K562 (cell line): ENCODE measurements around the gene NPAS2. TPM values are rescaled to one million over a fixed set of nuclear protein-coding genes. Genes with fewer than 3 reads are reported as not detected.

Source experiments
- ATAC-seq: fragments of 200-7000 bp; cut with Tn5 transposase; 3 replicates; pipeline ENCODE4 v1.9.1; 2020; ENCODE audit warnings: moderate library complexity
- BruUV-seq: library from RNA; stranded (reverse); fragments of 400-500 nt; replicated peaks from 2 replicates; lab custom pipeline; 2021; lab: Mats Ljungman, UMichigan
- CTCF ChIA-PET: fragments of 300-600 bp; formaldehyde crosslinking; extraction: SDS; loops from one replicate; lab custom pipeline; 2021; ENCODE audit warnings: low intra/inter-chr PET ratio; lab: Yijun Ruan, JAX
- POLR2A ChIA-PET: fragments of 300-600, 350-650 bp; sonication (Branson Sonifier 250); formaldehyde crosslinking; extraction: SDS; loops from one replicate; lab custom pipeline; 2021; ENCODE audit warnings: antibody characterized with exemption, inconsistent platforms; lab: Yijun Ruan, JAX
- DNase-seq, 4 experiments: peaks; one replicate each; pipeline versions ENCODE4 v3.0.0 to v3.0.0-alpha.2; 2011 to 2018; ENCODE audit warnings: low spot score in 3 of 4, mixed read lengths in 3 of 4; ENCODE audit errors: extremely low read depth in 1 of 4
- FAIRE-seq: peaks from 2 replicates; lab custom pipeline; 2011; peaks lifted over from hg19 to GRCh38; lab: Jason Lieb, UNC
- H2AFZ ChIP-seq: 2 replicates; pipeline ENCODE4 v1.6.0; 2011; ENCODE audit warnings: low read depth, low read length, control low read depth, inconsistent platforms
- H3K27ac ChIP-seq: fragments of 200-600 bp; 3 replicates; pipeline ENCODE4 v1.8.0; 2011; ENCODE audit warnings: low read depth, mild to moderate bottlenecking, control low read depth, inconsistent platforms, low read length, moderate library complexity, mixed read lengths; ENCODE audit errors: extremely low read depth
- H3K27me3 ChIP-seq, 2 experiments: fragments of 300-600 bp in 1 of 2; 2 replicates in 1 of 2; 3 replicates in 1 of 2; pipeline versions ENCODE4 v1.6.0 to v1.8.0; 2011; ENCODE audit warnings: inconsistent platforms in 2 of 2, low read length in 2 of 2, mild to moderate bottlenecking in 1 of 2, mixed read lengths in 1 of 2, moderate library complexity in 1 of 2; ENCODE audit not compliant: control insufficient read depth in 2 of 2, insufficient read depth in 2 of 2
- H3K36me3 ChIP-seq: fragments of 300-600 bp; 3 replicates; pipeline ENCODE4 v1.8.0; 2011; ENCODE audit warnings: mild to moderate bottlenecking, low read length, inconsistent platforms; ENCODE audit not compliant: control insufficient read depth, insufficient read depth
- H3K4me1 ChIP-seq, 2 experiments: fragments of 200-600 bp in 1 of 2; replicated peaks in 1 of 2; 2 replicates in 1 of 2; 3 replicates in 1 of 2; pipeline versions ENCODE4 v1.5.1 to v1.8.0; 2011; ENCODE audit warnings: inconsistent platforms in 2 of 2, low read length in 2 of 2, mild to moderate bottlenecking in 1 of 2, mixed read lengths in 1 of 2, moderate library complexity in 1 of 2; ENCODE audit not compliant: control insufficient read depth in 2 of 2, insufficient read depth in 2 of 2
- H3K4me2 ChIP-seq: 2 replicates; pipeline ENCODE4 v1.6.1; 2011; ENCODE audit warnings: low read length, control low read depth, inconsistent platforms, mixed read lengths; ENCODE audit not compliant: insufficient read depth
- H3K4me3 ChIP-seq: fragments of 200-600 bp; sonication (generic), shearing (Covaris generic); 2 replicates; pipeline ENCODE4 v1.5.1; 2016; ENCODE audit warnings: control low read depth, inconsistent platforms
- H3K79me2 ChIP-seq: fragments of 200-600 bp; 3 replicates; pipeline ENCODE4 v1.8.0; 2011; ENCODE audit warnings: low read length, inconsistent platforms; ENCODE audit not compliant: control insufficient read depth, insufficient read depth
- H3K9ac ChIP-seq, 2 experiments: 2 replicates each; pipeline versions ENCODE4 v1.6.0 to v1.6.1; 2011; ENCODE audit warnings: low read depth in 2 of 2, low read length in 2 of 2, control low read depth in 1 of 2, inconsistent platforms in 1 of 2, mild to moderate bottlenecking in 1 of 2, mixed read lengths in 1 of 2; ENCODE audit not compliant: insufficient read depth in 1 of 2
- H3K9me1 ChIP-seq: one replicate; pipeline ENCODE4 v1.6.0; 2011; ENCODE audit warnings: inconsistent platforms, mild to moderate bottlenecking, low read length, moderate library complexity; ENCODE audit not compliant: control insufficient read depth, insufficient read depth
- H3K9me3 ChIP-seq: replicated peaks from 2 replicates; pipeline ENCODE4 v1.5.1; 2011; ENCODE audit warnings: low read depth, low read length, inconsistent platforms; ENCODE audit not compliant: control insufficient read depth, insufficient read depth
- H4K20me1 ChIP-seq: replicated peaks from 2 replicates; pipeline ENCODE4 v1.6.1; 2011; ENCODE audit warnings: low read length, inconsistent platforms, mixed read lengths; ENCODE audit not compliant: control insufficient read depth, insufficient read depth
- TCF3 ChIP-seq: sonication (generic); formaldehyde crosslinking; IDR thresholded peaks from 2 replicates; pipeline ENCODE4 v1.4.0; 2020; ENCODE audit warnings: mild to moderate bottlenecking, missing genetic modification reagents
- WGBS: fragments of 100-300 bp; shearing (Covaris generic); methylation state at CpG from one replicate; pipeline ENCODE4 v1.1.6; 2016; ENCODE audit warnings: low coverage, mixed read lengths; ENCODE audit not compliant: insufficient coverage; ENCODE audit errors: missing lambda C conversion rate; 5-methylcytosine and 5-hydroxymethylcytosine counted together
- in situ Hi-C: fragments of 300-500 bp; cut with MboI; formaldehyde crosslinking; loops from 4 replicates; pipeline ENCODE4 v1.15.0; 2018; ENCODE audit warnings: inconsistent platforms, mixed read lengths
- intact Hi-C: fragments of 100-400 bp; cut with micrococcal nuclease; formaldehyde crosslinking; loops from 2 replicates; pipeline ENCODE4 v1.14.2; 2022
- polyA plus RNA-seq, 8 experiments: library from polyadenylated mRNA; depleted of rRNA in 4 of 8; stranded (reverse) in 5 of 8; unstranded in 3 of 8; fragments of >200 nt; fragmentation: Nextera tagmentation in 2 of 8; fragmentation: Illumina TruSeq in 1 of 8; extraction: Ambion mirVana in 2 of 8; extraction: Trizol in 1 of 8; gene quantifications; 2 replicates each; pipeline versions ENCODE4 v1.2.1 to v1.2.3, GENCODE V29; 2011 to 2014; ENCODE audit warnings: inconsistent platforms in 1 of 8, missing spikeins in 1 of 8
- total RNA-seq, 7 experiments: library from RNA; depleted of rRNA in 6 of 7; stranded (reverse); fragments of >200 nt in 6 of 7; fragmentation: Illumina TruSeq in 2 of 7; extraction: Trizol in 2 of 7; gene quantifications; 2 replicates each; pipeline versions ENCODE4 v1.2.1 to v1.2.3, GENCODE V29; 2011 to 2021; ENCODE audit warnings: low replicate concordance in 1 of 7
- TF ChIP-seq, protein P1 (sequence below): fragments of 250-450 bp; sonication (Bioruptor Pico); IDR thresholded peaks from 2 replicates; pipeline ENCODE4 v1.5.0; 2021; ENCODE audit warnings: mild to moderate bottlenecking, borderline replicate concordance

The NPAS2 gene
- total and polyA plus RNA-seq, 9 of the 15 experiments (the other 6 are each of a cell fraction or from before 2014, with no cell fraction given): 0.06 to 0.29 (median 0.07) TPM; not detected in 5

DNA sequence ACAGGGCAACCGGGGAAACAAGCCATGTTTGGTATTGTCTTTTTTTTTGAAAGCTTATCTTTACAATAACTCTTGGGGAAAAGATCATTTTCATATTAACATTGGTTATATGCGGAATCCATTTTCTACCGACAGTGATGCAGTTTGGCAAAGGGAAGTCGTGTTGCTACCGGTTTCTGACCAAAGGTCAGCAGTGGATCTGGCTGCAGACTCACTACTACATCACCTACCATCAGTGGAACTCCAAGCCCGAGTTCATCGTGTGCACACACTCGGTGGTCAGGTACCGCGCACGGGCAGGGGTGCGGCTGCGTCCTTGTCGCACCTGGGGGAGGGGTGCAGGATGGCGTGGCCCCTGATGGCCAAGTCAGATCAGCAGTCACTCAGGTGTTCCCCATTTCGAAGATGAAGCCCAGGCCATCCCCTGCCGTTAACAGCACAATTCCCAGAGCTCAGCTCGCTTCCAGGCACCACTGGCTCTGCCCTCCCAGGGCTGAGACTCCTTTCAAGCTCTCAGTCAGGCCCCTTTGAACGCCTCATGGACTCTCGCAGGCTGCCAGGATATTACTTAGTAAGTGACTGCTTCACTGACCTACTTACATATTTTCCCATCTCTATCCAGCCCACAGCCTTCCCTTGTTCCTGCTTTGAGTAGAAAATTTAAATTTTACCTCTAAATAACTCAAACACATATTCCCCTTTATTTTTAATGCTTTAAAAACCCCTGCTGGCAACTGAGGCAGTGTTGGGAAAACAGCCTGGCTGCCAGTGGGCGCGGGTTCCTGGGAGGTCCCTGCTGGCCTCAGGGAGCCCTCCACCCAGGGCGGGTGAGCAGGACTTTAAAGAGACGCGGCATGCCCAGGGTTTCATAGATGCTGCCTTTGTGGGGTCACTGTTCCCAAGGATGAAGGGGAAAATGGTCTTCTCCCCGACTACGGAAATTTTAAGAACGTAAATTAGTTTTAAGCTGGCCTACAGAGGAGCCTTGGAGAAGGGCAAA, 148.5 kb downstream of the NPAS2 start:
- in situ Hi-C loops: no loop called here

More for the DNA sequence above, 148.5 kb downstream of the NPAS2 start:
- Histone ChIP-seq H3K27me3 (peaks cover 54 to 81% of the 10 kb centered on the region in 2 experiments; a peak in 4 of 5 replicates), H3K9me1 (no peaks in the 10 kb centered on the region), H3K9me3 (no peaks in the 10 kb centered on the region), H2AFZ (no peak overlapping the region), H3K4me2 (no peak overlapping the region), H3K27ac (no peak overlapping the region), H3K9ac (no peak overlapping the region), H3K79me2 (no peaks in the 10 kb centered on the region), H4K20me1 (0 out of 2 replicates have a peak, but pooled peaks cover 3% of the 10 kb centered on the region), H3K36me3 (no peaks in the 10 kb centered on the region), H3K4me3 (no peak overlapping the region), H3K4me1 (peaks cover 0 to 3% of the 10 kb centered on the region in 2 experiments; a peak in 1 of 5 replicates)
- DNase-seq (no peak), ATAC-seq (no peak), FAIRE-seq (no peak)
- no TSS peak for BruUV-seq
- WGBS: 2% methylated on average over 28 of the region's 28 CpGs
- intact Hi-C loops: no loop called here
- CTCF ChIA-PET: no interaction called here
- TF ChIP-seq, protein P1, sequence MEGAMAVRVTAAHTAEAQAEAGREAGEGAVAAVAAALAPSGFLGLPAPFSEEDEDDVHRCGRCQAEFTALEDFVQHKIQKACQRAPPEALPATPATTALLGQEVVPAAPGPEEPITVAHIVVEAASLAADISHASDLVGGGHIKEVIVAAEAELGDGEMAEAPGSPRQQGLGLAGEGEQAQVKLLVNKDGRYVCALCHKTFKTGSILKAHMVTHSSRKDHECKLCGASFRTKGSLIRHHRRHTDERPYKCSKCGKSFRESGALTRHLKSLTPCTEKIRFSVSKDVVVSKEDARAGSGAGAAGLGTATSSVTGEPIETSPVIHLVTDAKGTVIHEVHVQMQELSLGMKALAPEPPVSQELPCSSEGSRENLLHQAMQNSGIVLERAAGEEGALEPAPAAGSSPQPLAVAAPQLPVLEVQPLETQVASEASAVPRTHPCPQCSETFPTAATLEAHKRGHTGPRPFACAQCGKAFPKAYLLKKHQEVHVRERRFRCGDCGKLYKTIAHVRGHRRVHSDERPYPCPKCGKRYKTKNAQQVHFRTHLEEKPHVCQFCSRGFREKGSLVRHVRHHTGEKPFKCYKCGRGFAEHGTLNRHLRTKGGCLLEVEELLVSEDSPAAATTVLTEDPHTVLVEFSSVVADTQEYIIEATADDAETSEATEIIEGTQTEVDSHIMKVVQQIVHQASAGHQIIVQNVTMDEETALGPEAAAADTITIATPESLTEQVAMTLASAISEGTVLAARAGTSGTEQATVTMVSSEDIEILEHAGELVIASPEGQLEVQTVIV: no peak
- no peak for TF ChIP-seq TCF3 (CRISPR knock-in tag)
- POLR2A ChIA-PET: no interaction called here
